ENCODE data around the gene CD9.
A peak's percentile ranks its signal among the peaks of the same experiment; 100 is the strongest.

The CD9 gene

GRCh38 chr12:6282453-6282840, 82.2 kb downstream of the CD9 start:
- Histone ChIP-seq H3K14ac (ENCODE audit: low read length) (peak overlapping the region; percentile 28), H3K4me2 (ENCODE audit: low read length) (no peak overlapping the region), H3K36me3 (ENCODE audit: control insufficient read depth in 1 of 2, insufficient read depth in 2 of 2, low read length in 2 of 2) (no peaks in the 10 kb centered on the region), H3K9me3 (ENCODE audit: insufficient read depth, low read depth, low read length) (no peaks in the 10 kb centered on the region), H3K79me2 (ENCODE audit: control insufficient read depth, insufficient read depth, low read length, poor library complexity) (peaks cover 10% of the 10 kb centered on the region), H3K27me3 (ENCODE audit: insufficient read depth, low read length) (no peaks in the 10 kb centered on the region), H2AK5ac (ENCODE audit: low read length) (peak overlapping the region; percentile 44), H2AFZ (ENCODE audit: insufficient read depth, low read length, poor library complexity) (no peak overlapping the region), H4K12ac (ENCODE audit: low read depth, low read length) (no peak overlapping the region), H4K91ac (ENCODE audit: low read depth, low read length) (peak overlapping the region; percentile 40), H3K9ac (ENCODE audit: low read length) (no peak overlapping the region), H2BK120ac (ENCODE audit: insufficient read depth, low read length, poor library complexity) (peak overlapping the region; percentile 15), H3K4me3 (ENCODE audit: low read depth, low read length) (no peak overlapping the region), H3K23ac (ENCODE audit: low read length) (no peak overlapping the region), H2BK12ac (ENCODE audit: low read length) (peak overlapping the region; percentile 55), H2BK5ac (ENCODE audit: low read depth, low read length, poor library complexity) (no peak overlapping the region), H3K27ac (ENCODE audit: low read depth, low read length) (no peak overlapping the region), H3K18ac (ENCODE audit: low read length) (no peak overlapping the region), H3K79me1 (ENCODE audit: low read length) (peaks cover 35% of the 10 kb centered on the region), H3K4me1 (ENCODE audit: control insufficient read depth in 1 of 2, insufficient read depth in 2 of 2, low read length in 2 of 2) (peaks cover 21 to 27% of the 10 kb centered on the region in 2 experiments), H4K8ac (ENCODE audit: low read depth, low read length) (no peak overlapping the region), H3K4ac (ENCODE audit: low read depth, low read length) (no peak overlapping the region)
- no CpG with 5 or more reads among the region's 4 CpGs for WGBS (ENCODE audit: extremely low coverage, insufficient coverage, insufficient read length)
- DNase-seq, result no peak

DNA sequence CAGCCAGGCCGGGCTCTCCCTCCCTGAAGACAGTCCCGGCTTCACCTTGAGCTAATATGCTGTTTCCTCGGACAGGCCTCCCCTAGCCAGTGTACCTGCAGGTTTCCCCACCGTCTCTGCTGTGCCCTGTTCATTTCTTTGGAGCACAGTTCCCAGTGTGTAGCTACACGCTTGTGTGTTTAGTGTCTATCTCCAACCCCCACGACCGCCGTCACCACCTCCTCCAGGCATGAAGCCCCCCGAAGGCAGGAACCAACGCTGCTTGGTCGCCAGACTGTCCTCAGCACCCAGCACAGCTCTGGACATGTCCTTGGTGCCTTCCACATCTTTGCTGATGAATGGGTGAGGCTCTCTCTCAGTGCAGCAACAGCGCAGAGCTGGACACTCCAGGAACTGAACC, 84.1 kb downstream of the CD9 start:
- no peaks in the 10 kb centered on the region for H3K36me3 ChIP-seq (ENCODE audit: control insufficient read depth in 1 of 2, insufficient read depth in 2 of 2, low read length in 2 of 2)
- no peak overlapping the region for H3K14ac ChIP-seq (ENCODE audit: low read length)
- no peak overlapping the region for H3K4ac ChIP-seq (ENCODE audit: low read depth, low read length)
- H2BK5ac ChIP-seq (ENCODE audit: low read depth, low read length, poor library complexity), result no peak overlapping the region
- no peak overlapping the region for H4K8ac ChIP-seq (ENCODE audit: low read depth, low read length)
- no peak for DNase-seq
- H3K4me2 ChIP-seq (ENCODE audit: low read length), result no peak overlapping the region
- H2BK12ac ChIP-seq (ENCODE audit: low read length), result peak overlapping the region; percentile 0
- no peak overlapping the region for H2AFZ ChIP-seq (ENCODE audit: insufficient read depth, low read length, poor library complexity)
- no peak overlapping the region for H3K18ac ChIP-seq (ENCODE audit: low read length)
- H3K9ac ChIP-seq (ENCODE audit: low read length), result no peak overlapping the region
- H3K79me1 ChIP-seq (ENCODE audit: low read length), result peaks cover 23% of the 10 kb centered on the region
- no peak overlapping the region for H3K4me3 ChIP-seq (ENCODE audit: low read depth, low read length)
- no peak overlapping the region for H3K27ac ChIP-seq (ENCODE audit: low read depth, low read length)
- H3K4me1 ChIP-seq (ENCODE audit: control insufficient read depth in 1 of 2, insufficient read depth in 2 of 2, low read length in 2 of 2), result peaks cover 17% of the 10 kb centered on the region in 2 experiments
- no peak overlapping the region for H4K12ac ChIP-seq (ENCODE audit: low read depth, low read length)
- H3K27me3 ChIP-seq (ENCODE audit: insufficient read depth, low read length), result no peaks in the 10 kb centered on the region
- WGBS (ENCODE audit: extremely low coverage, insufficient coverage, insufficient read length), result no CpG with 5 or more reads among the region's 12 CpGs
- no peak overlapping the region for H2BK120ac ChIP-seq (ENCODE audit: insufficient read depth, low read length, poor library complexity)
- H3K9me3 ChIP-seq (ENCODE audit: insufficient read depth, low read depth, low read length), result no peaks in the 10 kb centered on the region
- H3K23ac ChIP-seq (ENCODE audit: low read length), result no peak overlapping the region
- H4K91ac ChIP-seq (ENCODE audit: low read depth, low read length), result peak overlapping the region; percentile 17
- no peak overlapping the region for H2AK5ac ChIP-seq (ENCODE audit: low read length)
- H3K79me2 ChIP-seq (ENCODE audit: control insufficient read depth, insufficient read depth, low read length, poor library complexity), result peaks cover 6% of the 10 kb centered on the region

- no peak overlapping the region for H3K9ac ChIP-seq (ENCODE audit: low read length)
- no peak overlapping the region for H3K14ac ChIP-seq (ENCODE audit: low read length)
- no peak overlapping the region for H2BK5ac ChIP-seq (ENCODE audit: low read depth, low read length, poor library complexity)
- H2AFZ ChIP-seq (ENCODE audit: insufficient read depth, low read length, poor library complexity), result no peak overlapping the region
- no peak overlapping the region for H3K18ac ChIP-seq (ENCODE audit: low read length)
- no peak overlapping the region for H3K4me3 ChIP-seq (ENCODE audit: low read depth, low read length)
- H3K4ac ChIP-seq (ENCODE audit: low read depth, low read length), result no peak overlapping the region
- WGBS (ENCODE audit: extremely low coverage, insufficient coverage, insufficient read length), result no CpG with 5 or more reads among the region's 8 CpGs
- no peaks in the 10 kb centered on the region for H3K27me3 ChIP-seq (ENCODE audit: insufficient read depth, low read length)
- H3K79me2 ChIP-seq (ENCODE audit: control insufficient read depth, insufficient read depth, low read length, poor library complexity), result peaks cover 2% of the 10 kb centered on the region
- no peak overlapping the region for H3K27ac ChIP-seq (ENCODE audit: low read depth, low read length)
- no peak overlapping the region for H2BK12ac ChIP-seq (ENCODE audit: low read length)
- peaks cover 11% of the 10 kb centered on the region in 2 experiments for H3K4me1 ChIP-seq (ENCODE audit: control insufficient read depth in 1 of 2, insufficient read depth in 2 of 2, low read length in 2 of 2)
- peak; percentile 70 to 83 for DNase-seq
- peaks cover 17% of the 10 kb centered on the region for H3K79me1 ChIP-seq (ENCODE audit: low read length)
- no peak overlapping the region for H4K91ac ChIP-seq (ENCODE audit: low read depth, low read length)
- no peak overlapping the region for H3K4me2 ChIP-seq (ENCODE audit: low read length)
- H4K8ac ChIP-seq (ENCODE audit: low read depth, low read length), result no peak overlapping the region
- no peak overlapping the region for H2BK120ac ChIP-seq (ENCODE audit: insufficient read depth, low read length, poor library complexity)
- no peak overlapping the region for H2AK5ac ChIP-seq (ENCODE audit: low read length)
- no peak overlapping the region for H4K12ac ChIP-seq (ENCODE audit: low read depth, low read length)
- H3K23ac ChIP-seq (ENCODE audit: low read length), result no peak overlapping the region
- no peaks in the 10 kb centered on the region for H3K36me3 ChIP-seq (ENCODE audit: control insufficient read depth in 1 of 2, insufficient read depth in 2 of 2, low read length in 2 of 2)
- peaks cover 2% of the 10 kb centered on the region for H3K9me3 ChIP-seq (ENCODE audit: insufficient read depth, low read depth, low read length)
These were observed 84.9 kb downstream of the CD9 start for GRCh38 chr12:6285063-6285477.

DNA sequence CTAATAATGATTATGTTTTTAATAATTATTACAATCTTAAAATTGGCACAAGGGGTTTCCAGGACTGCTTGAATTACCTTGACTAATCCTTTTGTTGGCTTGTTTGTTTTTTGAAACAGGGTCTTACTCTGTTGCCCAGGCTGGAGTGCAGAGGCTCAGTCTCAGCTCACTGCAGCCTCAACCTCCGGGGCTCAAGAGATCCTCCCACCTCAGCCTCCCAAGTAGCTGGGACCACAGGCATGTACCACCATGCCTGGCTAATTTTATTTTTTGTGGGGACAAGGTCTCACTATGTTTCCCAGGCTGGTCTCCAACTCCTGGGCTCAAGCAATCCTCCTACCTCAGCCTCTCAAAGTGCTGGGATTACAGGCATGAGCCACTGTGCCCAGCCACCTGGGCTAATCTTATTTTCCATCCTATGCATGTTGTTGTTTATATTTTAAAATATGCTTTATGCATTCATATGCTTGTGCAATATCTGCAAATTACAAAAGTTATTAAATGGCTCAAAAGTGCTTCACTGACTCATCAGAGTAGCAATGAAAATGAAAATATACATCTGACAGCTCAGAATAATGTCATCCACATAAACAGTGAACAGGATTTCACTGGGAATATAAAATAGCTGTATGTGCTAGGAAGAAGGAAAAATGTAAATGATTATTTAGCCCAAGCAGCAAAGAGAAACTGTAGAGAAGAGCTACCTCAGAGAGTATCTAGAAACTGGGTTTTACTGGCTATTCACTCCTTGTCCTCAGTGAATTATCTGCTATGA, 85.5 kb downstream of the CD9 start:
- Histone ChIP-seq H3K4ac (ENCODE audit: low read depth, low read length) (no peak overlapping the region), H2BK120ac (ENCODE audit: insufficient read depth, low read length, poor library complexity) (no peak overlapping the region)
- WGBS (ENCODE audit: extremely low coverage, insufficient coverage, insufficient read length), result no CpG with 5 or more reads among the region's 1 CpG

More for the DNA sequence above, 85.5 kb downstream of the CD9 start:
- no peak overlapping the region for H2AK5ac ChIP-seq (ENCODE audit: low read length)
- no peak overlapping the region for H3K4me2 ChIP-seq (ENCODE audit: low read length)
- DNase-seq, result peak in 1 of 2 donors; percentile 35
- no peak overlapping the region for H3K9ac ChIP-seq (ENCODE audit: low read length)
- H3K4me1 ChIP-seq (ENCODE audit: control insufficient read depth in 1 of 2, insufficient read depth in 2 of 2, low read length in 2 of 2), result peaks cover 5 to 6% of the 10 kb centered on the region in 2 experiments
- no peak overlapping the region for H3K23ac ChIP-seq (ENCODE audit: low read length)
- H3K14ac ChIP-seq (ENCODE audit: low read length), result no peak overlapping the region
- H3K27ac ChIP-seq (ENCODE audit: low read depth, low read length), result no peak overlapping the region
- peaks cover 2% of the 10 kb centered on the region for H3K9me3 ChIP-seq (ENCODE audit: insufficient read depth, low read depth, low read length)
- H3K27me3 ChIP-seq (ENCODE audit: insufficient read depth, low read length), result no peaks in the 10 kb centered on the region
- no peak overlapping the region for H2BK12ac ChIP-seq (ENCODE audit: low read length)
- no peaks in the 10 kb centered on the region for H3K36me3 ChIP-seq (ENCODE audit: control insufficient read depth in 1 of 2, insufficient read depth in 2 of 2, low read length in 2 of 2)
- H3K79me2 ChIP-seq (ENCODE audit: control insufficient read depth, insufficient read depth, low read length, poor library complexity), result no peaks in the 10 kb centered on the region
- no peak overlapping the region for H2AFZ ChIP-seq (ENCODE audit: insufficient read depth, low read length, poor library complexity)
- no peak overlapping the region for H4K91ac ChIP-seq (ENCODE audit: low read depth, low read length)
- no peak overlapping the region for H2BK5ac ChIP-seq (ENCODE audit: low read depth, low read length, poor library complexity)
- peaks cover 12% of the 10 kb centered on the region for H3K79me1 ChIP-seq (ENCODE audit: low read length)
- H3K18ac ChIP-seq (ENCODE audit: low read length), result no peak overlapping the region
- no peak overlapping the region for H3K4me3 ChIP-seq (ENCODE audit: low read depth, low read length)
- H4K8ac ChIP-seq (ENCODE audit: low read depth, low read length), result no peak overlapping the region
- H4K12ac ChIP-seq (ENCODE audit: low read depth, low read length), result no peak overlapping the region

All from trophoblast cell (in vitro differentiated cells and primary cell).